GM12892 (cell line): ENCODE measurements around the gene PDE6A.

ENCODE experiments used
- DNase-seq: peaks from one replicate; pipeline ENCODE4 v3.0.0; 2011; ENCODE audit not compliant: insufficient read length
- FAIRE-seq: peaks from 2 replicates; lab custom pipeline; 2011; peaks lifted over from hg19 to GRCh38; lab: Jason Lieb, UNC
- POLR2A ChIP-seq: IDR thresholded peaks from 2 replicates; pipeline ENCODE4 v1.6.1; 2011; ENCODE audit warnings: low read depth, low read length, control low read depth
- POLR2AphosphoS5 ChIP-seq: IDR thresholded peaks from 2 replicates; pipeline ENCODE4 v1.6.1; 2011; ENCODE audit warnings: low read depth, low read length, control low read depth
- TAF1 ChIP-seq: IDR thresholded peaks from 2 replicates; pipeline ENCODE4 v1.6.1; 2011; ENCODE audit warnings: low read depth, mild to moderate bottlenecking, control low read depth, low read length, borderline replicate concordance

Gene PDE6A

DNA sequence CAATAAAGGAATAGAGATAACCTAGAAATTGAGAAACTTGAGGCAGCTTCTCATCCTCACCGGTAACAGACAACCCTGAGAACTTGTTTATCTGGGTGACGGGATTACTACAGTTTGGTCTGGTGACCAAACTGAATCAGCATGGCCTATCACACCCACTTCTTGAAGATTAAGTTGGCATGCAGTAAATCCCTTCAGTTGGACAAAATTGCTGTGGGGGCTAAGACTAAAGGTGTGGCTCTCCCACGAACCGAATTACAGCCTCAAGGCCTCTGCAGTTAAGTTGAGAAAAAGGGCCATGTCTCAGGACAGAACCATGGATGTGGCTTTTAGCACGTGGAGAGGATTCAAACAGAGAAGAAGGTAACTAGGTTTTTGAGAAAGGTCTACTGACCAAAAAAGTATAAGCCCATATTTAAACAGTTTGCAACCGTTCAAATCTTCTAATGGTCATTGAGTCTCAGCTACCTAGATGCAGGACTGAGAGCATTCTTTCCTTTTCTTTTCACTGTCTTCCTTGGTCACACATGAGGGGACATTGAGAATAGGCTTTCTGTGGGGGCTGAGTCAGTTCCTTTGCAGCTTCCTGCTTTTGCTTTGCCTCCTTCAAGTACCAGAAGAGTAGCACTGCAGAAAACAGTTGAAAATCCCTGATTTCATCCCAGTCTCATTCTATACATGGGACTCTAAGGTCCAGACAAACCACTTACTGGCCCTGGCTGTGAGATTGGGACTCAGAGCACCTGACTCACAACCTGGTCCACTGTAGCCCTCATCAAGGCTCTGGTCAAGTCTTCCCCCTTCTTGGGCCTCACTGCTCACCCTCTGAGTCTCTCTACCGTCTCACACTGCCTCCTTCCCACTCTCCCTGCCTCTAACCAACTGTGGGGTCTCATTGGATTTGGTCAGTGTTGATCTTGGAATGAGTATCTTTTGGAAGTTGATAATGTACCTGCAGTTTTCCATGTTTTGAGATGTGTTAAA lies 30.9 kb downstream of the PDE6A start:
- DNase-seq (no peak), FAIRE-seq (peak; percentile 54)
- no peak for TF ChIP-seq POLR2A
- no peak for TF ChIP-seq POLR2AphosphoS5
- no peak for TF ChIP-seq TAF1

DNA sequence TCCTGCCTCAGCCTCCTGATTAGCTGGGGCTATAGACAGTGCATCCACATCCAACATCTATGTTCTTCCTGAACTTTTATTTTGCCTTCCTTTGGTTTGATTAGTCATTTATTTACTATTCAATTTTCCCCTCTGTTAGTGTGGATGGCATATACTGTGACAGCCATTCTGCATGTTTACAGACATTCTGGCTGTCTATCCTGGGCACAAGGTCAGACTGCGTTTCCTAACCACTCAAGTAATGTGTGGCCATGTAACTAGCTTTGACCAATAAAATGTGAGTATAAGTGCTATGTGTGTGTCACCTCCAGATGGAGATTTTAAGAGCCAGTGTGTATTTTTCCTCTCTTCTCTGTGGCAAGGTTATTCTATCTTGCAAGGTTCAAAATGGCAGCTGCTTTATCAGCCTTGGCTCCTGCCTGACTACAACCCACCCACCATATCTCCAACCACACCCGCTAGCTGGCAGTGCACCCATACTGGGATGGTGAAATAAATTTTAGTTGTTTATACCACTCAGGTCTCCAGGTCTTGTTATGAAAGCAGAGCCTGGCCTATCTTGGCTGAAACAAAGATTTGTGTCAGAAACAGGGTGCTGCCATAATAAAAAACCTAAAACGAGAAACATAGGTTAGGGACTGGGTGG lies 32.2 kb downstream of the PDE6A start:
- no peak for FAIRE-seq

DNA sequence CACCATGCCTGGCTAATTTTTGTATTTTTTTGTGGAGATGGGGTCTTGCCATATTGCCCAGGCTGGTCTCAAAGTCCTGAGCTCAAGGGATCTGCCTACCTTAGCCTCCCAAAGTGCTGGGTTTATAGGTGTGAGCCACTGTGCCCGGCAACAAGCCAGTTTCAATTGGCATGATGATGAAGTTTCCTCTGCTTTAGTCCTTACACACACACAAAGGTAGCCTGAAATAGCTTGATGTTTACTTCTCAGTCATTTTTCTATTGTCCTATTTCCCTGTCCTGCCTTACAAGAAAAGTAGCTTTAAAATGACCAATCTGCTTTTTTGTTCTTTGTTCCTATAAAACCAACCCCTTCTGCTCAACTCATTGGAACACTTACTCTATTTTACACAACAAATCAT lies 33.6 kb downstream of the PDE6A start:
- no peak for FAIRE-seq
- TF ChIP-seq POLR2A (no peak), TAF1 (no peak), POLR2AphosphoS5 (no peak)
- no peak for DNase-seq

More for the DNA sequence above, 32.2 kb downstream of the PDE6A start:
- no peak for DNase-seq
- TF ChIP-seq TAF1, result no peak
- no peak for TF ChIP-seq POLR2A
- no peak for TF ChIP-seq POLR2AphosphoS5

DNA sequence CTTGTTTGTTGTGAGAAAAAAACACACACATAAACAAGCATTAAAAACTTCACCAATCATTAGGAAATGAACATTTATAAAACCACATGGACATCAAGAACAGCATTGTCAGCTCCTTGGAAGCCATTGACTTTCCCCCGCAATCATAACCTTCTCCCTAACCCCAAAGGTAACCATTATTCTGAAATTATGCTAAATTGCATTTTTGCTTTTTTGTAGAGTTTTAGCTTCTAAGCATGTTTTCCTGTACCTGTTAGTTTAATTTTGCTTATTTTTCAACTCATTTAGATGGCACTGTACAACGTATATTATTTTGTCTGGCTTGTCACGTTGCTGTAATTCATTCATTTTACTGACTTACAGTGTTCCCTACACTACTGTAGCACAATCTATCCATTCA lies 36.8 kb downstream of the PDE6A start:
- no peak for FAIRE-seq
- no peak for DNase-seq
- TF ChIP-seq POLR2AphosphoS5, result no peak
- no peak for TF ChIP-seq POLR2A
- no peak for TF ChIP-seq TAF1

DNA sequence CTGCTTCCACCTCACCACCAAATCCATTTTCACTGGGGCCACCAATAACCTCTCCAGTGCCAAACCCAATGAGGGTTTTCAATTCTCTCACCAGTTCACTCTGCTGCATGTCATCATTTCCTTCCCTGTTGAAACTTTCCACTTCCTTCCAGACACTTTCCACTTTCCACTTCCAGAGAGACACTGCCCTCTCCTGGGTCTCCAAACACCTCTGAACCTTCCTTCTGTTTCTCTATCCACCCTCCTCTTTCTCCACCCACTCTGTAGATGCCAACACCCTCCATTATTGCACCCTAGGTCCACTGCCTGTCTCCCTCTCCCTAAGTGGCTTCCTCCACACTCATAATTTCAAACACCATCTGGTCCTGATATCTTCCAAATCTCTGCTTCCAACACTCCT lies 39.6 kb downstream of the PDE6A start:
- TF ChIP-seq POLR2A (no peak), TAF1 (no peak)
- FAIRE-seq, result no peak
- DNase-seq, result no peak

DNA sequence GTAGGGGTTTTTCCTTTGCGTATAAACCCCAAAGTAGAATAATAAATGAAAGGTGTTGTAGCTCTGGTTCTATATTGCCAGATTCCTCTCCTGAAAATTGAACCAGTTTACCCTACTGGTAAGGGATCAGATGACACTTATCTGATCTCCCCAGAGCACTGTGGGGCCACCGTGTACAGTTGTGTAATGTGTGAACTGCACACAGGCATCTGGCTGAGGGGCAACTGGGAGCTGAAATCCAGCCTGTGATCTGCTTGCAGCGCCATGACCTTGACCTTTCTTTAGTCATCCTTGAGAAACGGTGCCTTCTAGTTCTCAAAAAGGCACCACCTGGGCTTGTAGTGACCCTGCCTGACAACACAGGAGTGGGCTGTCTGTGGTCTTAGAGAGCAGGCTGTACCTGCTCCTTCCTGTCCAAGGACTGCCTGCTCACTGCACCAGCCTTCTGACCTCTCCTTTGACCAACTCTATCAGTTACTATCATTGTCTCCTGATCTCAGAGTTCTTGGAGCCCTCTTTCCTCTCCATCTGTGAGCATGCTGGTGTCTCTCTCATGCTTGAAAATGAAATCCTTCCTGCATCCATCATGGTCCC lies 40.2 kb downstream of the PDE6A start:
- no peak for TF ChIP-seq POLR2AphosphoS5
- no peak for TF ChIP-seq POLR2A
- no peak for TF ChIP-seq TAF1
- FAIRE-seq (peak; percentile 33), DNase-seq (no peak)

DNA sequence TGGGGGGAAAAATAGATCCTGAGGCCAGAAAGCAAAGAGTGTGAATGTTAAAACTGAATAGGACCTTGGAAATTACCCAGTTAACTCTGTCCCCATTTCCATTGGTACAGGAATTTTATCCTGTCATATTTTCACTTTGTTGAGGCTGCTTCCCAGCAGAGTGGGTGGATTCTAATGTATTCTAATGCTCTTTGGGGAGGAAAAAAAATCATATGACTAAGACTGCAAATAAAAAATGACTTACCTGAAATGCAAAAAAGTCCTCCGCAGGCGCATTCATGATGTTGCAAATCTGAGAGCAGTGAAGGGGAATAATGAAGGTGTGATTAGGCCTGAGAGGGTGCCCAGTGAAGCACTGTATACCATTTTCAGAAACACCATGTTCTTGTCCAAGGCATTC lies 41.2 kb downstream of the PDE6A start:
- FAIRE-seq (no peak), DNase-seq (no peak)
- no peak for TF ChIP-seq POLR2AphosphoS5
- no peak for TF ChIP-seq TAF1
- TF ChIP-seq POLR2A, result no peak

DNA sequence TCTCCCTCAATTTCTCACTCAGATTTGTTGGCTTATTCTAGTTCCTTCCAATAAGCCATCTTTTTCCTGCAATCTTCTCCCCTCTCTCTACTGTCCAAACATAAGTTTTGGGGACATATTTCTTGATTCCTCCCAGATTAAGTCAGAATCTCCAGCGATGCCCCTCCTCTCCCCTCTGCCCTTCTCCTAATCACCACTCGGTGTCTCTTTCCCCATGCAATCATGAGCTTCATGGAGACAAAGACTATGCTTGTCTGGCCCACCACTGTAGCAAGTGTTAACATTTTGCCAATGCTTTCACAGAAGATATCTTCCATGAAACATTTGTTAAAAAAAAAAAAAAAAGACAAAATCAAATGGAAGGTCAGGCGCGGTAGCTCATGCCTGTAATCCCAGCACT lies 42.4 kb downstream of the PDE6A start:
- FAIRE-seq (no peak), DNase-seq (no peak)
- TF ChIP-seq TAF1, result no peak
- no peak for TF ChIP-seq POLR2A
- no peak for TF ChIP-seq POLR2AphosphoS5

DNA sequence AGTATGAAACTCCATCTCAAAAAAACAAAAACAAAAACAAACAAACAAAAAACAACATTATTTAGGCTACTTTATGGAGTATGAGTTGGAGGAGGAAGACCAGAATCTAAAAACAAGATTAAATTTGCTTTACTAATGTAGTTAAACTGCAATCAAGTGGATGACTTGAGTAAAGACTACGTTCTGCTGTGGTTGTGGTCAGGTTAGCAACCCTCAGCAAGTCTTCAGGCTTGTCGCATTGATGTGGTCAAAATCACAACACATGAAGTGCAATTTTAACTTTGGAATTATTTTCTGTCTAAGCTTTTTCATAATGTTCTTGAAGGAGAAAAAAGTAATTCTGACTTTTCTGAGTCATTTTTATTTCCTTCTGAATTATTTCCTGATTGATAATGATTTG lies 43.1 kb downstream of the PDE6A start:
- FAIRE-seq (no peak), DNase-seq (no peak)
- TF ChIP-seq TAF1, result no peak
- no peak for TF ChIP-seq POLR2A
- TF ChIP-seq POLR2AphosphoS5, result no peak

DNA sequence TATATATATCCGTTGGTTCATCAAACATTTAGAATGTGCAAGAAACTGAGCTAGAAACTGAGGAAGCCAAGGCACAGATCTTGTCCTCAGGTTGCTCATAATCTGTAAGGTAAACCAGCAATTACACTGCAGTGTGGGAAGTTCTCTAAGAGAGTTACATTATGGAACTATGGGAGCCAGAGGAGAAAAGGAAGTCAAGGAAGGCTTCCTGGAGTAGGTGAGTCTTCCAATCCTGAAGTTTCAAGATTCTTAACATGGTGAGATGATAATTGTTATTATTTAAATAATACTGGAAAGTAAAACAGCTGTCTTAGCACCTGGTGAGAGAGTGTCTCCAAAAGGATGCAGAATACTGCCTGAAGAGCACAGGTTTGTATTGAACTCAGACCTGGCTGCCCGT lies 44.2 kb downstream of the PDE6A start:
- DNase-seq, result no peak
- TF ChIP-seq POLR2AphosphoS5, result no peak
- TF ChIP-seq TAF1, result no peak
- TF ChIP-seq POLR2A, result no peak
- FAIRE-seq, result no peak

DNA sequence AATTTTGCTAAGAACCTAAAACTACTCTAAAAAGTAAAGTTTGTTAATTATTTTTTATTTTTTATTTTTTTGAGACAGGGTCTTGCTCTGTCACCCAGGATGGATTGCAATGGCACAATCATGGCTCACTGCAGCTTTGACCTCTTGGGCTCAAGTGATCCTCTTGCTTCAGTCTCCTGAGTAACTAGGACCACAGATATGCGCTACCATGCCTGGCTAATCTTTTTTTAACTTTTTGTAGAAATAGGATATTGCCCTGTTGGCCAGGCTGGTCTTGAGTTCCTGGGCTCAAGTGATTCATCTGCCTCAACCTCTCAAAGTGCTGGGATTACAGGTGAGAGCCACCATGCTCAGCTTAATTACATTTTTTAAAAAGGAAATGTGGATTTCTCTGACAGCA lies 45.8 kb downstream of the PDE6A start:
- DNase-seq (no peak), FAIRE-seq (no peak)
- TF ChIP-seq POLR2A, result no peak
- TF ChIP-seq POLR2AphosphoS5, result no peak
- TF ChIP-seq TAF1, result no peak
